GM15510 (cell line): ENCODE results near the gene IGFL1.

Experiments
- POLR2A ChIP-seq: IDR thresholded peaks from 3 replicates; pipeline ENCODE4 v1.6.1; 2011; ENCODE audit warnings: borderline replicate concordance; ENCODE audit not compliant: insufficient read length; ENCODE audit errors: extremely low read depth

IGFL1 gene

DNA sequence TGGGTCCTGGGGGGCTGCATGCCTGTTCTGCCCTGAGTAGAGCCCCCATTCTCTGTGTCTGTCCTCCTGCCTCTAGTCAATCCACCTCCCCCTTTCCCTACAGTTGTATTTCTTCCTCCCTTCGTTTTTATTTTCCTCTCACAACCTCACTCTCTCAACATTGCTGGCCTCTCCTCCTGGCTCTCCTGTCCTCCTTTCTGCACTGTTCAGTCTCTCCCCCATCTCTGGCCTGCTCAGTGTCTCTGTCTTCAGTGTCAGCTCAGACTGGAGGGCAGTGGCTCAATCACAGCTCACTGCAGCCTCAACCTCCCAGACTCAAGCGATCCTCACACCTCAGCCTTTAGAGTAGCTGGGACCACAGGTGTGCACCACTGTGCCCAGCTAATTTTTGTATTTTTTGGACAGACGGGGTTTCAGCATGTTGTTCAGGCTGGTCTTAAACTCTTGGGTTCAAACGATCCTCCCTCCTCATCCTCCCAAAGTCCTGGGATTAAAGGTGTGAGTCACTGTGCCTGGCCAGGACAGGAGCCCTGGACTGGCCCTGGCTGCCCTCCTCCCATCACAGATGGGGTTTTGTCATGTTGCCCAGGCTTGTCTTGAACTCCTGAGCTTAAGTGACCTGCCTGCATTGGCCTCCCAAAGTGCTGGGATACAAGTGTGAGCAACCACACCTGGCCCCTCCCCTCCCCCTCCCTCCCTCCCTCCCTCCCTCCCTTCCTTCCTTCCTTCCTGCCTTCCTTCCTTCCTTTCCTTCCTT lies 32.0 kb upstream of the IGFL1 start:
- TF ChIP-seq POLR2A = no peak

DNA sequence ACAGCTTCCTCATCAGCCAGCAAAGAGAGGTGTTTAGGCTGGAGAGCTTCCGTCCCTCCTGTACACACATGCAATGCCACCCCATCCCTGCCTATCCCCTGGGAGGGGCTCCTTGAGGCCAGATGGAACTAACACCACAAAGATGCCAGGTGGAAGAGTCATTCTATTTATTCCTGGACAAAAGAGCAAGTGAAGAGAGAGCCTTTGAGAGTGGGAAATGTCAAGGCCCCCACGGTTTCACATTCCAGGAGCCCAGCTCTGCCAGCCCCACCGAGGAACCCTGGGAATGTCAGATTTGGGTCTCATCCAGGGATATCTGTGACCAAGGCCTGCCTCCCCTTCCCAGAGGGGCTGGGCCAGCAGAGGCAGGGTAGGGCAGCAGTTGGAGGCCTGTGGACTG lies 30.8 kb upstream of the IGFL1 start:
- TF ChIP-seq POLR2A = no peak

- no peak for TF ChIP-seq POLR2A
Observed at GRCh38 chr19:46201454-46202310, 27.9 kb upstream of the IGFL1 start.

- no peak for TF ChIP-seq POLR2A
Observed at GRCh38 chr19:46202426-46202825, 27.1 kb upstream of the IGFL1 start.

GRCh38 chr19:46202872-46203860 lies 26.4 kb upstream of the IGFL1 start:
- TF ChIP-seq POLR2A = no peak

GRCh38 chr19:46204008-46204407 lies 25.5 kb upstream of the IGFL1 start:
- TF ChIP-seq POLR2A = no peak

GRCh38 chr19:46205183-46205984 lies 24.2 kb upstream of the IGFL1 start:
- TF ChIP-seq POLR2A = no peak

DNA sequence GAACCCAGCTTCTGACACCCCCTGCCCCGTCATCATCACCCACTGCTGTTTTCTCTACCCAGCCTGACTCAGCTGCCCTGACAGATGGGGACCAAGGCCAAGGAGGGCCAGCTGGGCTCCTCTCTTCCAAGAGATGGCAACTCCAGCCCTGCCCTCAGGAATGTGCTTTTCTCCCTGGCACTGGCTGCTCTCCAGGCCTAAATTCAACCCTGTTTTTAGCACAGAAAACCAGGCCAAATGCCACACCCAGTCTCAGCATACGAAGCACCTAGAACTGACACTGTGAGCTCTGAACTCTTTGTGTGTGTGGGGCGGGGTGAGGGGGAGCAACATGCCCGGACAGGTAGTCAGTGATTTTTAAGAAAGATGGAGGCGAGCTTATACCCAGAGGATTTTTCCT lies 23.4 kb upstream of the IGFL1 start:
- no peak for TF ChIP-seq POLR2A

GRCh38 chr19:46206682-46207081 lies 22.9 kb upstream of the IGFL1 start:
- TF ChIP-seq POLR2A = no peak

DNA sequence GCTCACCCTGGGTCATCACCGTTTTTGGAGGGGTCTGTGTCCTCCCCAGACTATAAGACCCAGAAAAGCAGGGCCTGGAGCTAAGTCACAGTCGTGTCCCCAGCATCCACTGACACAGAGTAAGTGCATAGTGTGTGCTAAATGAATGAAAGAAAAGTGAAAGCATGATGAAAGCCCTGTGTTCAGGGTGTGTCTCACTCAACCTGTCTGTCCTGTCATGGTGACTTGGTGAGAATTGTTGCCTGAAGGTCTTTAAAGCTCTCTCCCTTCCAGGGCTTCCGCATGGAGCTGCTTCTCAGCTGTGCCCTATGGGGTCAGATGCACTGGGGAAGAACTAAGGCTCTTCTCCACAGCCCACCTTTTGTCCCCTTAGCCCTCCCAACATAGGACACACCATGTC lies 20.5 kb upstream of the IGFL1 start:
- no peak for TF ChIP-seq POLR2A

GRCh38 chr19:46209472-46209871 lies 20.1 kb upstream of the IGFL1 start:
- no peak for TF ChIP-seq POLR2A

- no peak for TF ChIP-seq POLR2A
Observed at GRCh38 chr19:46210669-46211068, 18.9 kb upstream of the IGFL1 start.

DNA sequence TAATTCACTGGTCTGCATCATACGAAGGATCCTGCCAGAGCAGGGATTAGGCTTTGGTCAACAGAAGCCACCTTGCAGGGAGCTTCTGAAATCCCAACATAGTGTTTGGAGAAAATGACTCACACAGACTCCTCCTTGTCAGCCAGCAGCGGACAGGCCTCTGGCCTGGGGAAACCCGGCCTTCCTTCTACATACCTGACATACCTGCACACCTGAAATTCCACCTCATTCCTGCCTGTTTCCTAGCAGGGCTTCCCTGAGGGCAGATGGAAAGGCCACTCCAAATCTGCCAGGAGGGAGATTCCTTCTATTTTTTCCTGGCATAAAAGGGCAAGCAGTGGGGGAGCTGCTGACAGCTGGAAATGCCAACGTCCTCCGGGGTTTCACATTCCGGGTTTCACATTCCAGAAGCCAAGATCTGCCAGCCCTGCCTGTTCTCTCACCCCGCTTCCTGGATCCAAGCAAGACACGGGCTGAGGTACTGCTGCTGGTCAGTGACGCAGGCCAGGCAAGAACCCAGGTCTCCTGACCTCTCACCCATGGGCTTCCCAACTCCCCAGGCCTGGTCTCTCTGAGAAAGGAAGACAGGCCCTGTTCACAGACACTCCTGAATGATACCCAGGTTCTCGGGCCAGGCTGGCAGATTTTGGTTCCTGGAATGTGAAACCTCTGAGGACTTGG lies 18.2 kb upstream of the IGFL1 start:
- no peak for TF ChIP-seq POLR2A
